ENCODE measurements around the gene LRRC4C.

LRRC4C gene

GRCh38 chr11:41413843-41414242, 45.6 kb downstream of the LRRC4C start:
- DNase-seq: no peak

GRCh38 chr11:41405812-41406211, 53.6 kb downstream of the LRRC4C start:
- DNase-seq: no peak

GRCh38 chr11:41404109-41404508, 55.3 kb downstream of the LRRC4C start:
- no peak for DNase-seq

GRCh38 chr11:41403458-41403857, 56.0 kb downstream of the LRRC4C start:
- no peak for DNase-seq

- no peak for DNase-seq
Observed at GRCh38 chr11:41400819-41401382, 58.6 kb downstream of the LRRC4C start.

- DNase-seq: no peak
Observed at GRCh38 chr11:41400124-41400523, 59.3 kb downstream of the LRRC4C start.

- DNase-seq: no peak
Observed at GRCh38 chr11:41399323-41399722, 60.1 kb downstream of the LRRC4C start.

- no peak for DNase-seq
Observed at GRCh38 chr11:41398175-41398574, 61.3 kb downstream of the LRRC4C start.

- DNase-seq: no peak
Observed at GRCh38 chr11:41394521-41395195, 64.8 kb downstream of the LRRC4C start.

- no peak for DNase-seq
Observed at GRCh38 chr11:41392596-41392995, 66.9 kb downstream of the LRRC4C start.

GRCh38 chr11:41389623-41390130, 69.8 kb downstream of the LRRC4C start:
- no peak for DNase-seq

GRCh38 chr11:41384329-41384728, 75.1 kb downstream of the LRRC4C start:
- no peak for DNase-seq

- DNase-seq: no peak
Observed at GRCh38 chr11:41383768-41384167, 75.7 kb downstream of the LRRC4C start.

GRCh38 chr11:41382927-41383326, 76.5 kb downstream of the LRRC4C start:
- no peak for DNase-seq

- DNase-seq: no peak
Observed at GRCh38 chr11:41379084-41379483, 80.4 kb downstream of the LRRC4C start.

GRCh38 chr11:41377709-41378394, 81.6 kb downstream of the LRRC4C start:
- no peak for DNase-seq

- DNase-seq: no peak
Observed at GRCh38 chr11:41351825-41352224, 107.6 kb downstream of the LRRC4C start.

- DNase-seq: no peak
Observed at GRCh38 chr11:41346042-41346441, 113.4 kb downstream of the LRRC4C start.

GRCh38 chr11:41334007-41334933, 125.2 kb downstream of the LRRC4C start:
- DNase-seq: no peak

- DNase-seq: no peak
Observed at GRCh38 chr11:41333357-41333756, 126.1 kb downstream of the LRRC4C start.

GRCh38 chr11:41328324-41328723, 131.1 kb downstream of the LRRC4C start:
- no peak for DNase-seq

- no peak for DNase-seq
Observed at GRCh38 chr11:41323446-41323845, 136.0 kb downstream of the LRRC4C start.

- no peak for DNase-seq
Observed at GRCh38 chr11:41320653-41321052, 138.8 kb downstream of the LRRC4C start.

All from NCI-H2171 (cell line).